ENCODE measurements around the gene MEGF11. TPM values are rescaled to one million over a fixed set of nuclear protein-coding genes. Genes with fewer than 3 reads are reported as not detected.
"Not testable (repeated sequence)": the region's sequence is repeated elsewhere in the genome, so short reads cannot be mapped to it uniquely, and the experiment has no call there.

Gene MEGF11
- total RNA-seq, 1 experiment from 2014 or later, result 0.09 TPM

DNA sequence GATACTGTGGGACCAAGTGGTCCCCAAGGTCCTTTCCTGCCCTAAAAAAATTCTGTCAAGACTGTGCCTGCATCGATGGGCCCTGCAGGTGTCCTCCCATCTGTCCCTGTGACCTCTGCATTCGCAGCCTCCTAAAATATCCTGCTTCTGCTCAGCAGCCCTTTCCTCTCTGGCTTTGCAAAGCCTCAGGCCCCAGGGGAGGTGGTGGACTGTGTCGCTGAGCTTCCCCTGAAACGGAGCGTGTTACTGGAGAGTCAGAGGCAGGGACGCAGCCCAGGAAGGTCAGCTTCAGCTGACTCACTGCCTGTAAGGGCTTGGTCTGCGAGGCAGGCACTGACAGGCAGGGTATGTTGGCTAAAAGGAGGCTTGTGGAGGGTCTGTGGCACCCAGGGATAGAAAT is 274.2 kb downstream of the MEGF11 start:
- no peak overlapping the region for H3K27ac Mint-ChIP-seq (ENCODE audit: unreplicated experiment)
- peaks cover 24% of the 10 kb centered on the region for H3K4me1 Mint-ChIP-seq (ENCODE audit: low read depth, unreplicated experiment)
- intact Hi-C loops (cut with micrococcal nuclease; ENCODE audit: unreplicated experiment), result no loop called here
- H3K27me3 Mint-ChIP-seq (ENCODE audit: unreplicated experiment), result peaks cover 22% of the 10 kb centered on the region
- no TSS peak for BruUV-seq (replicated peaks)
- CTCF ChIA-PET, result interaction anchor here (0.6 to 1.3 kb wide), 3 partner anchors 11 to 354 kb away, joined by 4 read pairs; no protein-coding TSS in a partner anchor
- DNase-seq, result no peak
- no peaks in the 10 kb centered on the region for H3K9me3 Mint-ChIP-seq (ENCODE audit: low read depth, unreplicated experiment)
- H3K4me3 Mint-ChIP-seq (ENCODE audit: low read depth, unreplicated experiment), result no peak overlapping the region
- no peak for TF ChIP-seq CTCF (IDR thresholded peaks at IDR 0.05; ENCODE audit: unreplicated experiment)
- peaks cover 4% of the 10 kb centered on the region for H3K36me3 Mint-ChIP-seq (ENCODE audit: insufficient read depth, unreplicated experiment)

- Mint-ChIP-seq H3K9me3 (ENCODE audit: low read depth, unreplicated experiment) (no peaks in the 10 kb centered on the region), H3K4me3 (ENCODE audit: low read depth, unreplicated experiment) (no peak overlapping the region), H3K36me3 (ENCODE audit: insufficient read depth, unreplicated experiment) (peaks cover 4% of the 10 kb centered on the region), H3K27me3 (ENCODE audit: unreplicated experiment) (peaks cover 11% of the 10 kb centered on the region), H3K4me1 (ENCODE audit: low read depth, unreplicated experiment) (peaks cover 22% of the 10 kb centered on the region), H3K27ac (ENCODE audit: unreplicated experiment) (no peak overlapping the region)
- no peak for DNase-seq
- CTCF ChIA-PET, result interaction anchor here (1.3 kb wide), 1 partner anchor 12 kb away, joined by 4 read pairs; no protein-coding TSS in a partner anchor
- BruUV-seq (replicated peaks), result no TSS peak
- intact Hi-C loops (cut with micrococcal nuclease; ENCODE audit: unreplicated experiment), result no loop called here
- TF ChIP-seq CTCF (IDR thresholded peaks at IDR 0.05; ENCODE audit: unreplicated experiment), result no peak
Measured at GRCh38 chr15:65978110-65978509, 275.4 kb downstream of the MEGF11 start.

- CTCF ChIA-PET, result interaction anchor here (0.6 kb wide), 1 partner anchor 362 kb away, joined by 5 read pairs; no protein-coding TSS in a partner anchor
- H3K27ac Mint-ChIP-seq (ENCODE audit: unreplicated experiment); intact Hi-C loops (cut with micrococcal nuclease; ENCODE audit: unreplicated experiment); H3K9me3 Mint-ChIP-seq (ENCODE audit: low read depth, unreplicated experiment); BruUV-seq (replicated peaks); H3K27me3 Mint-ChIP-seq (ENCODE audit: unreplicated experiment); DNase-seq; H3K4me3 Mint-ChIP-seq (ENCODE audit: low read depth, unreplicated experiment); H3K36me3 Mint-ChIP-seq (ENCODE audit: insufficient read depth, unreplicated experiment): not testable (repeated sequence)
- H3K4me1 Mint-ChIP-seq (ENCODE audit: low read depth, unreplicated experiment), result peaks cover 17% of the 10 kb centered on the region
Measured at GRCh38 chr15:65976196-65976595, 277.4 kb downstream of the MEGF11 start.

GRCh38 chr15:65971741-65971995 is 281.9 kb downstream of the MEGF11 start:
- CTCF ChIA-PET, result interaction anchor here (1.2 kb wide), 1 partner anchor 10 kb away, joined by 3 read pairs; no protein-coding TSS in a partner anchor
- Mint-ChIP-seq H3K27ac (ENCODE audit: unreplicated experiment) (peak overlapping the region; percentile 91), H3K36me3 (ENCODE audit: insufficient read depth, unreplicated experiment) (peaks cover 6% of the 10 kb centered on the region), H3K4me3 (ENCODE audit: low read depth, unreplicated experiment) (no peak overlapping the region), H3K4me1 (ENCODE audit: low read depth, unreplicated experiment) (peaks cover 27% of the 10 kb centered on the region), H3K9me3 (ENCODE audit: low read depth, unreplicated experiment) (peaks cover 4% of the 10 kb centered on the region), H3K27me3 (ENCODE audit: unreplicated experiment) (peaks cover 18% of the 10 kb centered on the region)
- intact Hi-C loops (cut with micrococcal nuclease; ENCODE audit: unreplicated experiment), result no loop called here
- no peak for TF ChIP-seq CTCF (IDR thresholded peaks at IDR 0.05; ENCODE audit: unreplicated experiment)
- DNase-seq, result no peak
- BruUV-seq (replicated peaks), result no TSS peak

GRCh38 chr15:65970937-65971740 is 282.4 kb downstream of the MEGF11 start:
- DNase-seq, result no peak
- BruUV-seq (replicated peaks), result no TSS peak
- peak overlapping the region; percentile 91 for H3K27ac Mint-ChIP-seq (ENCODE audit: unreplicated experiment)
- CTCF ChIA-PET, result interaction anchor here (1.0 to 1.2 kb wide), 2 partner anchors 10 to 31 kb away, joined by 3 read pairs; no protein-coding TSS in a partner anchor
- peaks cover 18% of the 10 kb centered on the region for H3K27me3 Mint-ChIP-seq (ENCODE audit: unreplicated experiment)
- no peak for TF ChIP-seq CTCF (IDR thresholded peaks at IDR 0.05; ENCODE audit: unreplicated experiment)
- intact Hi-C loops (cut with micrococcal nuclease; ENCODE audit: unreplicated experiment), result no loop called here
- H3K9me3 Mint-ChIP-seq (ENCODE audit: low read depth, unreplicated experiment), result peaks cover 4% of the 10 kb centered on the region
- H3K36me3 Mint-ChIP-seq (ENCODE audit: insufficient read depth, unreplicated experiment), result peaks cover 6% of the 10 kb centered on the region
- H3K4me1 Mint-ChIP-seq (ENCODE audit: low read depth, unreplicated experiment), result peaks cover 27% of the 10 kb centered on the region
- peak overlapping the region; percentile 4 for H3K4me3 Mint-ChIP-seq (ENCODE audit: low read depth, unreplicated experiment)
